NCI-H82 treated with DMSO at 0.1 percent for 48 hours (cell line): Measurements from ENCODE around the gene SPINT2.

Experiments used
- DNase-seq: peaks from one replicate; lab custom pipeline; 2025; ENCODE audit not compliant: unreplicated experiment; lab: John Stamatoyannopoulos, UW

SPINT2 gene

GRCh38 chr19:38318660-38319059, 54.3 kb downstream of the SPINT2 start:
- DNase-seq = no peak

DNA sequence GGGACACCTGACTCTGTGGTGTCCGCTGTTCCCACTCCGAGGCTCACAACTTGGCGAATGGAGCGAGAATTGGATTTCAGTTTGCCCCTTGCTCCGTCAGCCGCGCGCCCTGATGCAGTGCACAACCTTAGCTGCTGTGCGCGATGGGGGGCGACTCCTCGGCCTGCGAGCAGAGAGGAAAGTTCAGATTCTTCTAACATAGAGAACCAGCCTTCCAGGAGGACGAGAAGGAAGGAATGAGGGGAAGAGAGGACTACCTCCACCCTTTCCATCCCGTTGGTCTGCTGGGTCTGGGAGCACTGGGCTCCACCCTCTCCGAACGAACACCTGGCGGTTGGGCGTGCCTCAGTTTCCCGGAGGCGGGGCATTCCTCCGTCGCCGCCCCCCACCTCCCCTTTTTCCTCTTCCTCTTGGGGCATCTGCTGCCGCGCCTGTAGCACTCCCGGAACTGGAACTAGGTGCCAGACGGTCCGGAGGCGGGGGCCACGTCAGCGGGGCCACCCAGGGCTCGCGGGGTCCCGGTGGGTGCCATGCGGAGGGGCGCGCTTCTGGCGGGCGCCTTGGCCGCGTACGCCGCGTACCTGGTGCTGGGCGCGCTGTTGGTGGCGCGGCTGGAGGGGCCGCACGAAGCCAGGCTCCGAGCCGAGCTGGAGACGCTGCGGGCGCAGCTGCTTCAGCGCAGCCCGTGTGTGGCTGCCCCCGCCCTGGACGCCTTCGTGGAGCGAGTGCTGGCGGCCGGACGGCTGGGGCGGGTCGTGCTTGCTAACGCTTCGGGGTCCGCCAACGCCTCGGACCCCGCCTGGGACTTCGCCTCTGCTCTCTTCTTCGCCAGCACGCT, 55.3 kb downstream of the SPINT2 start, which contains the start of gene KCNK6:
KCNK6 (plus strand) TSS at position 425 of the 838 bp plus-strand sequence; CDS start at position 531, 106 bp downstream.
- DNase-seq = no peak

- no peak for DNase-seq
Observed at GRCh38 chr19:38320969-38321339, 56.6 kb downstream of the SPINT2 start.

DNA sequence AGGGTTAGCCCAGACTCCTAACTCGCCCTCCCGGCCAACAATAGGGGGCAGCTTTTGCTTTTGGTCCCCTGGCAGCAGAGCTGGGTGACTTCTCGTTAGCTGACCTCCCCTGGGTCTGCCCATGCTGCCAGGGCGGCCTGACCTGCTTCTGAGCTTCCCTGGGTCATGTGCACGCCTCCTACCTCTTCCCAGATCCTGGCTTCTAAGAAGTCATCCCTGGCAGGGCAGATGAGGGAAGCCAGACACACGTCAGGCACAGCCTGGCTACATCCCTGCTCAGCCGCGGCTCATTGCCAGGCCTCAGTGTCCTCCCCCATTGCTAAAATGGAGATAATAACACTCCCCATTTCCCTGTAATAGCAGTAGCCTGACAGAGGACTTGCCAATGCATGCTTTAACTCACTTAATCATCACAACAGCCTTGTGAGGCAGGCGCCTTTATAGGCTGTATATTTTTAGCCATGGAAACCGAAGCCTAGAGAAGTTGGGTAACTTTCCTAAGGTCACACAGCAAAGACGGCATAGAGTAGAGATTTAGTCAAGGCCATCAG, 57.3 kb downstream of the SPINT2 start:
- DNase-seq = no peak

GRCh38 chr19:38323291-38323690, 58.9 kb downstream of the SPINT2 start:
- DNase-seq = no peak

DNA sequence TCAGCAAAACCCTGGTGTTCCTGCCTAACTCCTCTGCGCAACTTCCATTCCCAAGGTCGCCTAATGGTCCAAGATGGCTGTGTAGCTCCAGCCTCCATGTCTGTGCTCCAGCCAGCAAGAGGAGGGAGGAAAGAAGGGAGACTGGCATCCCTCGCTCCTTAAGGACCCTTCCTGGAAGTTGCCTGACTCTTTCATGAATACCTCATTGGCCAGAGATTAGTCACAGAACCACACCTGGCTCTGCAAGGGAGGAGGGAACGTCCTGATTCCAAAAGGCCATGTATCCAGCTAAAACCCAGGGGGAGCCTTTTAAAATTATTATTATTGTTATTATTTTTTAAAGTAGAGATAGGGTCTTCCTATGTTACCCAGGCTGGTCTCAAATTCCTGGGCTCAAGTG, 60.1 kb downstream of the SPINT2 start:
- no peak for DNase-seq

DNA sequence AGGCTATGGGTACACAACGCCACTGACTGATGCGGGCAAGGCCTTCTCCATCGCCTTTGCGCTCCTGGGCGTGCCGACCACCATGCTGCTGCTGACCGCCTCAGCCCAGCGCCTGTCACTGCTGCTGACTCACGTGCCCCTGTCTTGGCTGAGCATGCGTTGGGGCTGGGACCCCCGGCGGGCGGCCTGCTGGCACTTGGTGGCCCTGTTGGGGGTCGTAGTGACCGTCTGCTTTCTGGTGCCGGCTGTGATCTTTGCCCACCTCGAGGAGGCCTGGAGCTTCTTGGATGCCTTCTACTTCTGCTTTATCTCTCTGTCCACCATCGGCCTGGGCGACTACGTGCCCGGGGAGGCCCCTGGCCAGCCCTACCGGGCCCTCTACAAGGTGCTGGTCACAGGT, 62.2 kb downstream of the SPINT2 start:
- no peak for DNase-seq

GRCh38 chr19:38329651-38330050, 65.3 kb downstream of the SPINT2 start:
- DNase-seq = no peak

GRCh38 chr19:38331728-38332127, 67.4 kb downstream of the SPINT2 start:
- no peak for DNase-seq

DNA sequence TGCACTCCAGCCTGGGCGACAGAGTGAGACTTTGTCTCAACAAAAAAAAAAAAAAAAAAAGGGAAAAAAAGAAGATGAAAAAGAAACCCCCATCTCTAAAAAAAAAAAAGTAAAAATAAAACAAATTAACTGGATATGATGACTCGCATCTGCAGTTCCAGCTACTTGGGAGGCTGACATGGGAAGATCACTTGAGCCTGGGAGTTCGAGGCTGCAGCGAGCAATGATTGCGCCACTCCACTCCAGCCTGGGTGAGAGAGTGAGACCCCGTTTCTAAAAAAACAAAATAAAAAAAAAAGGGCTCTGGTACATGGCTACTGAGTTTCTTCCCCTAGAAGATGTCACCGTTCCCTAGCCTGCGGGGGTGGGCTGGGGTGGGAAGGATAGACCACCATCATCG, 68.9 kb downstream of the SPINT2 start:
- DNase-seq = no peak

DNA sequence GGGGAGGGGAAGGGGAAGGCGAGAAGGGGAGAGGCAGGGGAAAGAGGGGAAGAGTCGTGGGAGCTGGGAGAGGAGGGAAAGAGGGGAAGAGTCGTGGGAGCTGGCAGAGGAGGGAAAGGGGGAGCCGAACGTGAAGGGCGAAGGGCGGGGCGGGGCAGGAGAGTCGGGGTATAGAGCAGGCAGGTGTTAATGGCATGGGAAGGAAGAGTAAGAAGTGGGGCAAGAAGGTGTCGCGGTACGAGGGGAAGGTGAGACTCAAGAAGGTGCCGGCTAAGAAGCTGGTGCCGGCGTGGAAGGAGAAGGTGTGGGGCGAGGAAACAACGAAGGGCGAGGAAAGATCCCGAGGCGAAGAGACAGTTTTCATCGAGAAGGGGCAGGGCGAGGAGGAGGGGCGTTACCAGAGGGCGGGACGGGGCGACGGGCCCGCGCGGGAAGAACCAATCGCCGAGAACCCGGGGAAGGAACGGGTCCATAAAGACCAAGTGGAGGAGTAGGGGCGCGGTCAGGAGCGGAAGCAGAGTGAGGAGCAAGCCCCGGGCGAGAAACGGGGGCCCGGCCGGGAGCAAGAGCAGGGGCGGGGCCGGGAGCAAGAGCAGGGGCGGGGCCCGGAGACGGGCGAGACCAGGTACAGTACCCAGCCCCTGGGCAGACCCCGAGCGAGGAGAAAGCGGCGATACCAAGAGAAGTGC, 71.7 kb downstream of the SPINT2 start:
- peak; percentile 87 for DNase-seq

DNA sequence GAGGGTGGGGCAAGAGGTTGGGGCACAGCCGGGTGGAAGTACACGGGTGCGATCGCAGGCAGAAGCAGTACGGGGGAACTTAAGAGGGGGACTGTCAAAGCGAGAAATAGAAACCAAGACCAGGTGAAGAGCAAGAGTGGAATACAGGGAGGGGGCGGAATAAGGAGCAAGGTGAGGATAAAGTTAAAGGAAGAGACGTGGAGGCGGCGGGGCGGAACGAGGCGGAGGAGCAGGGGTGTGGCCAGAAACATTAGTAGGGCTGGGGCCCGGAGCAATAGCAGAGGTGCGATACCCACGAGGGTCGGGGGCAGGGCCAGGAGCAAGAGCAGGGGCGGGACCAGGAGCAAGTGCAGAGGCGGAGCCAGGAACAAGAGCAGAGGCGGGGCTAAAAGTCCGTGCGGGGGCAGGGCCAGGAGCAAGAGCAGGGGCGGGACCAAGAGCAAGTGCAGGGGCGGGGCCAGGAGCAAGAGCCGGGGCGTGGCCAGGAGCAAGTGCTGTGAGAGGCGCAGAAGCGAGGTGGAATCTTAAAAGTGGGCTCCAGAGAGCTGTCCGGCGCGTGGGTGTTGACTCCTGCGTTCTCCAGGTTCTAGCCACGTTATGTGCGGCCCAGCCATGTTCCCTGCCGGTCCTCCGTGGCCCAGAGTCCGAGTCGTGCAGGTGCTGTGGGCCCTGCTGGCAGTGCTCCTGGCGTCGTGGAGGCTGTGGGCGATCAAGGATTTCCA, 72.4 kb downstream of the SPINT2 start:
- peak; percentile 96 for DNase-seq

- no peak for DNase-seq
Observed at GRCh38 chr19:38337360-38337653, 72.9 kb downstream of the SPINT2 start.

GRCh38 chr19:38339011-38339410, 74.6 kb downstream of the SPINT2 start:
- DNase-seq = peak; percentile 76

DNA sequence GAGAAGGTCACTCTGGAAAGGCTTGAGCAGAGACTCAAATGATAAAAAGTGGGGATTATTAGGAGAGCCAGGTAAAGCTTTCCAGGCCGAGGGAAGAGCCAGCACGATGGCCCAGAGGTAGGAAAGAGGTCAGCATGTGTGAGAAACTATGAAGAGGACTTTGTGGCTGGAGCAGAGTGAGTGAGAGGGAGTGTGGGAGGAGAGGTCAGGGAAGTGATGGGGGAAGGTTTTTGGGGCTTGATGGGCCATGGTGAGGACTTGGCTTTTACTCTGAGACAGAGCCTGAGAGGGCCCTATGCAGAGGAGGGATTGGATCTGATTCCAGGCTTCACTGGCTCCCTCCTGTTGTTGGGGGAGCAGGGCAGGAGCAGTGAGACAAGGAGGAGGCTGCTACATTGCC, 76.6 kb downstream of the SPINT2 start:
- no peak for DNase-seq
